Measurements from ENCODE around the gene TRAPPC3. TPM values are rescaled to one million over a fixed set of nuclear protein-coding genes. Genes with fewer than 3 reads are reported as not detected.

Gene TRAPPC3
- total RNA-seq, 4 donors from 2014 or later = 64.6 to 104 (median 91.0) TPM

- TF ChIP-seq, protein P1, sequence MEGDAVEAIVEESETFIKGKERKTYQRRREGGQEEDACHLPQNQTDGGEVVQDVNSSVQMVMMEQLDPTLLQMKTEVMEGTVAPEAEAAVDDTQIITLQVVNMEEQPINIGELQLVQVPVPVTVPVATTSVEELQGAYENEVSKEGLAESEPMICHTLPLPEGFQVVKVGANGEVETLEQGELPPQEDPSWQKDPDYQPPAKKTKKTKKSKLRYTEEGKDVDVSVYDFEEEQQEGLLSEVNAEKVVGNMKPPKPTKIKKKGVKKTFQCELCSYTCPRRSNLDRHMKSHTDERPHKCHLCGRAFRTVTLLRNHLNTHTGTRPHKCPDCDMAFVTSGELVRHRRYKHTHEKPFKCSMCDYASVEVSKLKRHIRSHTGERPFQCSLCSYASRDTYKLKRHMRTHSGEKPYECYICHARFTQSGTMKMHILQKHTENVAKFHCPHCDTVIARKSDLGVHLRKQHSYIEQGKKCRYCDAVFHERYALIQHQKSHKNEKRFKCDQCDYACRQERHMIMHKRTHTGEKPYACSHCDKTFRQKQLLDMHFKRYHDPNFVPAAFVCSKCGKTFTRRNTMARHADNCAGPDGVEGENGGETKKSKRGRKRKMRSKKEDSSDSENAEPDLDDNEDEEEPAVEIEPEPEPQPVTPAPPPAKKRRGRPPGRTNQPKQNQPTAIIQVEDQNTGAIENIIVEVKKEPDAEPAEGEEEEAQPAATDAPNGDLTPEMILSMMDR (IDR thresholded peaks at IDR 0.05; ENCODE audit: low read depth) = no peak
Measured at GRCh38 chr1:36154765-36155407, 5.6 kb upstream of the TRAPPC3 start.

DNA sequence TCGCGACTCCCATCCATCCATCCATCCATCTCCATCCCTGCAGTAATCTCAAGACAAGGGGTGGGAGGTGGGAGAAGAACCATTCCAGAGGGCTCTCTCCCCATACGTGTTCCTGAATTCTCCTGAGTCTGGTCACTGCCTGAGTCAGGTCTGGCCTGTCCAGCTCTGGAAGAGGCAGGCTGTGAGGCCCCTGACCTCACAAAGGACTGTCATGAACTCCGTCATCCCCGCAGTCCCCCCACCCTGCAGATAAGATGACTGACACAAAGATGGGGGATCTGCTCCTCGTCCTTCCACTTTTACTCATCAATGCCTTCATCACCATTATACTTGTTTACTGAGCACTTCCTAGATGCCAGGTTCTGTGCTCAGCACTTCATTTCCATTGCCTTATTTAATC is 5.0 kb upstream of the TRAPPC3 start:
- TF ChIP-seq, protein P1 (IDR thresholded peaks at IDR 0.05; ENCODE audit: low read depth) = no peak

GRCh38 chr1:36153476-36153875 is 4.2 kb upstream of the TRAPPC3 start:
- TF ChIP-seq, protein P1 (IDR thresholded peaks at IDR 0.05; ENCODE audit: low read depth) = no peak

- TF ChIP-seq, protein P1 (IDR thresholded peaks at IDR 0.05; ENCODE audit: low read depth) = no peak
Measured at GRCh38 chr1:36151845-36152203, 2.5 kb upstream of the TRAPPC3 start.

DNA sequence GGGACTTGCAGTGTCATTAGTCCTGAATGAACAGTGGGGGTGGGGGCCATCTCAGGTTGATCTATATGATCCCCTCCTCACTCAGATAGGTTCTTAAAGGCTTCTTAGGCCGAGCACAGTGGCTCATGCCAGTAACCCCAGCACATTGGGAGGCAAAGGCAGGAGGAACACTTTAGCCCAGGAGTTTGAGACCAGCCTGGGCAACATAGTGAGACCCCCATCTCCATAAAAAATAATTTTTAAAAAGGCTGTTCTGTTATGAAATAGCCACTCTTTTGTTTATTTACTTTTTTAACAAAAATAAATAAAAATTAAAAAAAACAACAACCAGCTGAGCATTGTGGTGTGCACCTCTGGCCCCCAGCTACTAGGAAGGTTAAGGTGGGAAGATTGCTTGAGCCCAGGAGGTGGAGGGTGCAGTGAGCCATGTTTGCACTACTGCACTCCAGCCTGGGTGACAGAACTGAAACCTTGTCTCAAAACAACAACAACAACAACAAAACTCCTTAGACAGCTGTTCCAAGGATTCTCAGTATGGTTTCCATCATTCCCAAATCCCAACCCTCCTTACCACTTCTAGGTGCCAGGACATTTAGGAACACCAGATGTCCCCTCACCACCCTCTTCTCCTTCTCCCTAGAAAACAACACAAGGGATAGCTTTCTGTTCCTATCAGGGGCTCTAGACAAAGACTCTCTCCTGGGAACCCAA is 2.0 kb upstream of the TRAPPC3 start:
- TF ChIP-seq, protein P1 (IDR thresholded peaks at IDR 0.05; ENCODE audit: low read depth) = no peak

- TF ChIP-seq, protein P1 (IDR thresholded peaks at IDR 0.05; ENCODE audit: low read depth) = no peak
Measured at GRCh38 chr1:36150296-36151133, 1.2 kb upstream of the TRAPPC3 start.

DNA sequence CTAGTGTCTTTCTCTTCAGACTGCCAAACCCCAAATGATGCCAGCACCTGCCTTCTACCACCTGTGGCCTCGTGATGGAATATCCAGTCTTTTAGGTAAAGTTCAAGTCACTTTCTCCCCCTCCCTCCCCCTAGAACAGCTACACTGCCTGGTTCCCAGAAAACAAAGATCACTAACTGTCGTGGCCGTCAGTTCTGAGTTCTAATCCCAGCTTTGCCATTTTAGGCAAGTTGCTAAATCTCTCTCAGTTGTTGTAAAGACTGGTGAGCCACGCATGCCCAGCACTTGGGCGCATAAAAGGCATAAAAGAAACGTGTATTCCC is 648 bp upstream of the TRAPPC3 start:
- TF ChIP-seq, protein P1 (IDR thresholded peaks at IDR 0.05; ENCODE audit: low read depth) = no peak

Measured in subcutaneous adipose tissue (tissue), 4 donors.